Karpas-422 (cell line): ENCODE measurements around the gene CTBP1. TPM values are rescaled to one million over a fixed set of nuclear protein-coding genes. Genes with fewer than 3 reads are reported as not detected.

ENCODE experiments used
- DNase-seq: peaks from one replicate; pipeline ENCODE4 v3.0.0-alpha.2; 2015
- H2AFZ ChIP-seq: fragments of 200-600 bp; sonication (generic); 2 replicates; pipeline ENCODE4 v1.6.1; 2014; ENCODE audit warnings: antibody characterized with exemption, low read length, mixed read lengths
- H3K27ac ChIP-seq: fragments of 200-600 bp; sonication (generic); 2 replicates; pipeline ENCODE4 v1.5.1; 2014; ENCODE audit warnings: mild to moderate bottlenecking, low read length, moderate library complexity
- H3K27me3 ChIP-seq: fragments of 200-600 bp; sonication (generic); 2 replicates; pipeline ENCODE4 v1.6.1; 2014; ENCODE audit warnings: low read length, mixed read lengths
- H3K36me3 ChIP-seq: fragments of 200-600 bp; sonication (generic); 2 replicates; pipeline ENCODE4 v1.6.1; 2014; ENCODE audit warnings: low read length, mixed read lengths; ENCODE audit not compliant: insufficient read depth
- H3K4me1 ChIP-seq: fragments of 200-600 bp; sonication (generic); 2 replicates; pipeline ENCODE4 v1.6.1; 2014; ENCODE audit warnings: mild to moderate bottlenecking, low read length, mixed read lengths
- H3K4me2 ChIP-seq: fragments of 200-600 bp; sonication (generic); 2 replicates; pipeline ENCODE4 v1.6.1; 2014; ENCODE audit warnings: low read length, low read depth, mild to moderate bottlenecking; ENCODE audit not compliant: poor library complexity, severe bottlenecking
- H3K4me3 ChIP-seq: fragments of 200-600 bp; sonication (generic); 2 replicates; pipeline ENCODE4 v1.5.1; 2014; ENCODE audit warnings: mild to moderate bottlenecking, antibody characterized with exemption, low read length, mixed read lengths
- H3K79me2 ChIP-seq: fragments of 200-600 bp; sonication (generic); 2 replicates; pipeline ENCODE4 v1.6.1; 2014; ENCODE audit warnings: mild to moderate bottlenecking, low read length, mixed read lengths
- H3K9ac ChIP-seq: fragments of 200-600 bp; sonication (generic); 2 replicates; pipeline ENCODE4 v1.6.0; 2014; ENCODE audit warnings: low read length
- H3K9me2 ChIP-seq: fragments of 200-600 bp; sonication (generic), shearing (Covaris generic); replicated peaks from 2 replicates; pipeline ENCODE4 v1.6.0; 2014; ENCODE audit warnings: mild to moderate bottlenecking, low read length, moderate library complexity; ENCODE audit not compliant: insufficient read depth
- H3K9me3 ChIP-seq: fragments of 300-700, 200-600 bp; sonication (generic); 2 replicates; pipeline ENCODE4 v1.6.1; 2014; ENCODE audit warnings: low read length, mixed read lengths
- H4K20me1 ChIP-seq: fragments of 200-600 bp; sonication (generic); 2 replicates; pipeline ENCODE4 v1.6.1; 2014; ENCODE audit warnings: mild to moderate bottlenecking, antibody characterized with exemption, low read length, low read depth; ENCODE audit not compliant: insufficient read depth
- total RNA-seq: library from RNA; depleted of rRNA; stranded (reverse); fragments of >200 nt; shearing (Covaris generic); gene quantifications from 2 replicates; pipeline ENCODE4 v1.2.3, GENCODE V29; 2014; ENCODE audit warnings: low replicate concordance

CTBP1 gene
- total RNA-seq, 1 experiment from 2014 or later: 86.9 TPM

DNA sequence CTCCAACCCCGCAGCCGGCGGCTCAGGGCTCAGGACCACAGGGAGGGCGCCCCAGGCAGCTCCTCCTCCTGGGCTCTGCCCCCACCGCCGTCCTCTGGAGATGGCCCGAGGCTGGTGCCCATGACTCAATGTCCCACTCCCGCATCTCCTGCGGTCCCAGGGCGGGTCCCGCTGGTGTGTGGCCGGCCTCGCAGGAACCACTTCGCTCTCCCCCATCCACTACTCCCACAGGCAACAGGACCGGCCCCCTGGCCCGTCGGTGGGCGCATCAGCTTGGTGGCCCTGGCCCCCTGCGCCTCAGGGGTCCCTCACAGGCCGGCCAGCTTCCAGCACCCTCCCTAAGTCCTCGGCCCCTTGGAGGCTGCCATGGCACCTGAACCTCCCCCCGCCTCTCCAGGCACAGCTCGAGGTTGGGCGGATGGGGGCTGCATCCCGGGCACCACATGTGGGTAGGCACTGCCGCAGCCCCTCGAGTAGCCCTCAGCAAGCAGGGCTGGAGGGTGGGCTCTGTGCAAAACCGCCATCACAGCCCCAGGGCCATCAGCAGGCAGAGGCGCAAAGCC lies 53.7 kb downstream of the CTBP1 start:
- Histone ChIP-seq H3K9me2 (no peaks in the 10 kb centered on the region), H3K4me1 (peaks cover 10% of the 10 kb centered on the region), H3K4me2 (no peak overlapping the region), H2AFZ (no peak overlapping the region), H4K20me1 (no peaks in the 10 kb centered on the region), H3K27ac (no peak overlapping the region), H3K79me2 (no peaks in the 10 kb centered on the region), H3K9me3 (peaks cover 5% of the 10 kb centered on the region; the same call in 1 of the 2 replicates), H3K27me3 (no peaks in the 10 kb centered on the region), H3K9ac (no peak overlapping the region), H3K4me3 (no peak overlapping the region), H3K36me3 (no peaks in the 10 kb centered on the region)
- no peak for DNase-seq

- no peak overlapping the region for H3K4me3 ChIP-seq
- no peaks in the 10 kb centered on the region for H3K79me2 ChIP-seq
- DNase-seq: no peak
- H3K9ac ChIP-seq: no peak overlapping the region
- no peak overlapping the region for H3K4me2 ChIP-seq
- H3K27me3 ChIP-seq: no peaks in the 10 kb centered on the region
- H3K27ac ChIP-seq: no peak overlapping the region
- H2AFZ ChIP-seq: no peak overlapping the region
- no peaks in the 10 kb centered on the region for H4K20me1 ChIP-seq
- H3K9me3 ChIP-seq: peaks cover 5% of the 10 kb centered on the region; the same call in 1 of the 2 replicates
- no peaks in the 10 kb centered on the region for H3K36me3 ChIP-seq
- H3K4me1 ChIP-seq: peaks cover 11% of the 10 kb centered on the region
- H3K9me2 ChIP-seq: no peaks in the 10 kb centered on the region
Observed at GRCh38 chr4:1194010-1194900, 54.7 kb downstream of the CTBP1 start.

DNA sequence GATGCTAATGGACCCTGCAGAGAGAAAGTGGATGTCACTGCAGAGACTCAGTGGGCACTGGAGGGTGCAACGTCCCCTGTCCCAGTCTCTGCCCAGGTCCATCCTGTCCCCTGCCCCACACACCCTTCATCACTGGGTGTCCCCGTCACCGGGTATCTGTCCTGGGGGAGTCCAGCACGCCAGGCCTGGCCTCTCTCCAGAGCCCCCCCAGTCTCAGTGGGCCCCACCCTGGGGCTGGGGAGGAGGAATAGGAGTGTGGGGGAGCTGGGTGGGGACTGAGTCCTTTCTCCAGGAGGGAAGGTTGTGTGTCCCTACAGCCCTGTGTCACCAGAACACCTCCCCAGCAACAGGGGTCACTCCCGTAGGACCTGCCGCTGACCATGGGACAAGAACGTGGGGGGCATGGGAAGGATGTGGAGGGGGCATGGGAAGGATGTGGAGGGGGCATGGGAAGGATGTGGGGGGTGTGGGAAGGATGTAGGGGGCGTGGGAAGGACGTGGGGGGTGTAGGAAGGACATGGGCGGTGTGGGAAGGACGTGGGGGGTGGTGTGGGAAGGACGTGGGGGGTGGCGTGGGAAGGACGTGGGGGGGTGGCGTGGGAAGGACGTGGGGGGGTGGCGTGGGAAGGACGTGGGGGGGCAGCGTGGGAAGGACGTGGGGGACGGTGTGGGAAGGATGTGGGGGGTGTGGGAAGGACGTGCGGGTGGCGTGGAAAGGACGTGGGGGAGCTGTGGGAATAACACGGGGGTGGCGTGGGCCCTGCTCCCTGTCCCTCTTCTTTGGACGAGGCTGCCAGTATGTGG lies 55.5 kb downstream of the CTBP1 start:
- H2AFZ ChIP-seq: no peak overlapping the region
- no peaks in the 10 kb centered on the region for H3K9me2 ChIP-seq
- H3K4me2 ChIP-seq: no peak overlapping the region
- DNase-seq: no peak
- no peak overlapping the region for H3K4me3 ChIP-seq
- H3K4me1 ChIP-seq: peaks cover 11% of the 10 kb centered on the region
- H3K9ac ChIP-seq: no peak overlapping the region
- H3K27me3 ChIP-seq: no peaks in the 10 kb centered on the region
- H3K36me3 ChIP-seq: no peaks in the 10 kb centered on the region
- no peaks in the 10 kb centered on the region for H4K20me1 ChIP-seq
- H3K27ac ChIP-seq: no peak overlapping the region
- H3K9me3 ChIP-seq: peaks cover 5% of the 10 kb centered on the region; the same call in 1 of the 2 replicates
- no peaks in the 10 kb centered on the region for H3K79me2 ChIP-seq

- Histone ChIP-seq H3K79me2 (no peaks in the 10 kb centered on the region), H3K9me3 (peaks cover 5% of the 10 kb centered on the region; the same call in 1 of the 2 replicates), H3K36me3 (no peaks in the 10 kb centered on the region), H4K20me1 (no peaks in the 10 kb centered on the region), H3K4me2 (no peak overlapping the region), H3K4me3 (no peak overlapping the region), H3K4me1 (peaks cover 11% of the 10 kb centered on the region), H3K9ac (no peak overlapping the region), H2AFZ (no peak overlapping the region), H3K27ac (no peak overlapping the region), H3K27me3 (no peaks in the 10 kb centered on the region), H3K9me2 (no peaks in the 10 kb centered on the region)
- DNase-seq: no peak
Observed at GRCh38 chr4:1192493-1193205, 56.3 kb downstream of the CTBP1 start.

- Histone ChIP-seq H3K4me2 (no peak overlapping the region), H3K36me3 (no peaks in the 10 kb centered on the region), H3K4me1 (peaks cover 11% of the 10 kb centered on the region), H3K79me2 (no peaks in the 10 kb centered on the region), H3K9me2 (no peaks in the 10 kb centered on the region), H4K20me1 (no peaks in the 10 kb centered on the region), H3K27ac (no peak overlapping the region), H3K27me3 (no peaks in the 10 kb centered on the region), H2AFZ (no peak overlapping the region), H3K9ac (no peak overlapping the region), H3K4me3 (no peak overlapping the region), H3K9me3 (peaks cover 5% of the 10 kb centered on the region; the same call in 1 of the 2 replicates)
- DNase-seq: no peak
Observed at GRCh38 chr4:1192091-1192492, 56.8 kb downstream of the CTBP1 start.

- H3K9me3 ChIP-seq: peaks cover 5% of the 10 kb centered on the region; the same call in 1 of the 2 replicates
- H3K27ac ChIP-seq: no peak overlapping the region
- H4K20me1 ChIP-seq: no peaks in the 10 kb centered on the region
- no peaks in the 10 kb centered on the region for H3K36me3 ChIP-seq
- H2AFZ ChIP-seq: no peak overlapping the region
- H3K27me3 ChIP-seq: no peaks in the 10 kb centered on the region
- peaks cover 14% of the 10 kb centered on the region for H3K4me1 ChIP-seq
- DNase-seq: no peak
- no peaks in the 10 kb centered on the region for H3K79me2 ChIP-seq
- no peak overlapping the region for H3K4me3 ChIP-seq
- no peak overlapping the region for H3K4me2 ChIP-seq
- H3K9ac ChIP-seq: no peak overlapping the region
- H3K9me2 ChIP-seq: no peaks in the 10 kb centered on the region
Observed at GRCh38 chr4:1191621-1192020, 57.3 kb downstream of the CTBP1 start.

DNA sequence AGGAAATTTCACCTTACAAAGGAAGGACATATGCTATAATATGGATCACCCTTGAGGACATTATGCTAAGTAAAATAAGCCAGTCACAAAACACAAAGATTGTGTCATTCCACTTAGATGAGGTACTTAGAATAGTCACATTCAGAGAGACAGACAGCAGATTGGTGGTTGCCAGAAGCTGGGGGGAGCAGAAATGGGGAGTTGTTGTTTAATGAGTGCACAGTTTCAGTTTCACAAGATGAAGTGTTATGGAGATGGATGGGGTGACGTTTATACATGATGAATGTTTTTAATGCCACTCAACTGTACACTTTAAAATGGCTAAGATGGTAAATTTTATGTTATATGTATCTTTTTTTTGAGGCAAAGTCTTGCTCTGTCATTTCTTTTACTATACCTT lies 61.7 kb downstream of the CTBP1 start:
- no peaks in the 10 kb centered on the region for H3K79me2 ChIP-seq
- H3K9me2 ChIP-seq: no peaks in the 10 kb centered on the region
- H4K20me1 ChIP-seq: no peaks in the 10 kb centered on the region
- DNase-seq: no peak
- H3K27ac ChIP-seq: no peak overlapping the region
- peaks cover 7% of the 10 kb centered on the region; the same call in 1 of the 2 replicates for H3K9me3 ChIP-seq
- peaks cover 16% of the 10 kb centered on the region for H3K4me1 ChIP-seq
- no peaks in the 10 kb centered on the region for H3K27me3 ChIP-seq
- no peak overlapping the region for H3K4me2 ChIP-seq
- H3K9ac ChIP-seq: no peak overlapping the region
- no peaks in the 10 kb centered on the region for H3K36me3 ChIP-seq
- H2AFZ ChIP-seq: no peak overlapping the region
- no peak overlapping the region for H3K4me3 ChIP-seq
